Sigmoid colon (tissue), 4 donors: ENCODE measurements around the gene KIF26A.

Experiments used
- POLR2A ChIP-seq, 2 donors: fragments of 450-650 bp; IDR thresholded peaks; one replicate each; pipeline ENCODE4 v1.6.1; 2016; ENCODE audit warnings: antibody characterized with exemption in 2 of 2, mild to moderate bottlenecking in 2 of 2, moderate library complexity in 2 of 2
- POLR2AphosphoS5 ChIP-seq, 4 donors: sonication (generic); formaldehyde crosslinking; IDR thresholded peaks; one replicate each; pipeline ENCODE4 v1.6.1; 2017; ENCODE audit warnings: antibody characterized with exemption in 4 of 4
- TF ChIP-seq, protein P1 (sequence below), 4 experiments: fragments of 450-650 bp in 3 of 4; fragments of 200-600 bp in 1 of 4; IDR thresholded peaks; one replicate each; pipeline ENCODE4 v1.5.1; 2016 to 2019; ENCODE audit warnings: antibody characterized with exemption in 4 of 4, mild to moderate bottlenecking in 3 of 4, moderate library complexity in 2 of 4

DNA sequence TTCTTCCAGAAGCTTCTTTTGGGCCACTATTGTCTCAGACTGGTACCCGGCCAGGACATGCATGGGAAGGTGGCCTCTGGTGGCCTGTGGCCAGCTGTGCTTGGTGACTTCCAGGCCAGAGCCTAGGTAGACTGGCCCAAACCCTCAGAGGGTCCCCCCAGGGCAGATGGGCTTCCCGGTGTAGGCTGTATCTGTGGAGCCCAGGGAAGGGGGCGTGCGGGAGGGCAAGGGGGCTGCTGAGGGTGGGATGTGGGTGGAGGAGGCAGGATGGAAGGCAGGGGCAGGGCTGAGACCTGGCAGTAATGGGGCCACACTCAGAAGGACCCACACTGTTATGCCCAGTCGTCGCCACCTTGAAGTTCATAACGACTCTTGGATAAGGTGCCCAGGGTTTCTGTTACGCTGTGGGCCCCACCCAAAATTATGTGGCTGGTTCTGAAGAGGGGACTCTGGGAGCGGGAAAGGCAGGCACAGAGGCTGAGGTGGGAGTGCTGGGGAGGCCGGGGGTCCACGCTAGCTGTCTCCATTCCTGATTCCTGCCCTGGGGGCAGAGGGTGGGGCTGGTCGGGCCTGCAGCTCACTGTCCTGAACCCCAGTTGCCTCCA lies 52.1 kb downstream of the KIF26A start:
- TF ChIP-seq, protein P1, sequence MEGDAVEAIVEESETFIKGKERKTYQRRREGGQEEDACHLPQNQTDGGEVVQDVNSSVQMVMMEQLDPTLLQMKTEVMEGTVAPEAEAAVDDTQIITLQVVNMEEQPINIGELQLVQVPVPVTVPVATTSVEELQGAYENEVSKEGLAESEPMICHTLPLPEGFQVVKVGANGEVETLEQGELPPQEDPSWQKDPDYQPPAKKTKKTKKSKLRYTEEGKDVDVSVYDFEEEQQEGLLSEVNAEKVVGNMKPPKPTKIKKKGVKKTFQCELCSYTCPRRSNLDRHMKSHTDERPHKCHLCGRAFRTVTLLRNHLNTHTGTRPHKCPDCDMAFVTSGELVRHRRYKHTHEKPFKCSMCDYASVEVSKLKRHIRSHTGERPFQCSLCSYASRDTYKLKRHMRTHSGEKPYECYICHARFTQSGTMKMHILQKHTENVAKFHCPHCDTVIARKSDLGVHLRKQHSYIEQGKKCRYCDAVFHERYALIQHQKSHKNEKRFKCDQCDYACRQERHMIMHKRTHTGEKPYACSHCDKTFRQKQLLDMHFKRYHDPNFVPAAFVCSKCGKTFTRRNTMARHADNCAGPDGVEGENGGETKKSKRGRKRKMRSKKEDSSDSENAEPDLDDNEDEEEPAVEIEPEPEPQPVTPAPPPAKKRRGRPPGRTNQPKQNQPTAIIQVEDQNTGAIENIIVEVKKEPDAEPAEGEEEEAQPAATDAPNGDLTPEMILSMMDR (IDR thresholded peaks at IDR 0.05): no peak
- no peak for TF ChIP-seq POLR2A (IDR thresholded peaks at IDR 0.05)
- TF ChIP-seq POLR2AphosphoS5 (IDR thresholded peaks at IDR 0.05): no peak
